GM20000 (cell line): ENCODE data around the gene NOL4L.
A peak's percentile ranks its signal among the peaks of the same experiment; 100 is the strongest.

Experiments
- DNase-seq: peaks from one replicate; pipeline ENCODE4 v3.0.0; 2012; ENCODE audit warnings: low spot score
- TF ChIP-seq, protein P1 (sequence below): IDR thresholded peaks from 2 replicates; pipeline ENCODE4 v1.5.1; 2012; ENCODE audit warnings: mild to moderate bottlenecking, control low read depth; ENCODE audit errors: extremely low read depth, missing control alignments

NOL4L gene

DNA sequence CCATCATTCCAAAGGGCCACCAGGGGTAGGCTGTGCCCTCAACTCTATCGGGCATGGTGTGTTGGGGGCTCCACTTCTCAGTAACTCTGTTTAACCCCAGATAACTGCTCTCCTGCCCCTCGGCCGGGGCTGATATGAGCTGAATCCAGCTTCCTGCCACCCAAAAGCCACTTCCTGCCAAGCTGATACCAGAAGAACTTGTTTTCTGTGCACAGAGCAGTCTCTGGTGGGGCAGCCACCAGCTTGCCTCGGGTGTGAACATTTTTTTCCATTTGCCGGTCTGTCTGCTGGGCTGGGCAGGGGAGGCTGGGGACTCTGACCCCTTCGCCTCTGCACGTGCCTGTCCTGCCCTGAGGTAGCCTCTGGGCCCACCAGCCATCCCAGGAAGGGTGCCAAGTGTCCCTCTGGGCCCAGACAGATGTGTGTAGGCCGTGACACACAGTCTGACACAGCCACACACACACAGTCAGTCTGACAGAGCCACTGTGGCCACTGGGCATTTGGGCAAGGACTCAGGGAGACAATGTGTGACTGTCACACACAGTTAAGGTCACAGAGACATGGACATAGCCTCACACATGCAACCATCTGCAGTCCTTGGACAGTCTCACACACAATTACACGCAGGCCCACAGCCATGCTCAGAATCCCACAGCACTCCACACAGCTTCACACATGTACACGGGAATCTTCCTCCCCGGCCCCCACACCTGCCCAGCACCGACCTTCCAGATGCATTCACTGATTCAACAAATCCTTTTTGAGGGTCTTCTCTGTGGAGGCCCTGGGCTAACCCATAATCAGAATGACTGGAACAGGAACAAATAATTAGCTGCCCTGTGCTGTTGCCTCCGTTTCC, 45.1 kb downstream of the NOL4L start:
- DNase-seq: no peak
- TF ChIP-seq, protein P1, sequence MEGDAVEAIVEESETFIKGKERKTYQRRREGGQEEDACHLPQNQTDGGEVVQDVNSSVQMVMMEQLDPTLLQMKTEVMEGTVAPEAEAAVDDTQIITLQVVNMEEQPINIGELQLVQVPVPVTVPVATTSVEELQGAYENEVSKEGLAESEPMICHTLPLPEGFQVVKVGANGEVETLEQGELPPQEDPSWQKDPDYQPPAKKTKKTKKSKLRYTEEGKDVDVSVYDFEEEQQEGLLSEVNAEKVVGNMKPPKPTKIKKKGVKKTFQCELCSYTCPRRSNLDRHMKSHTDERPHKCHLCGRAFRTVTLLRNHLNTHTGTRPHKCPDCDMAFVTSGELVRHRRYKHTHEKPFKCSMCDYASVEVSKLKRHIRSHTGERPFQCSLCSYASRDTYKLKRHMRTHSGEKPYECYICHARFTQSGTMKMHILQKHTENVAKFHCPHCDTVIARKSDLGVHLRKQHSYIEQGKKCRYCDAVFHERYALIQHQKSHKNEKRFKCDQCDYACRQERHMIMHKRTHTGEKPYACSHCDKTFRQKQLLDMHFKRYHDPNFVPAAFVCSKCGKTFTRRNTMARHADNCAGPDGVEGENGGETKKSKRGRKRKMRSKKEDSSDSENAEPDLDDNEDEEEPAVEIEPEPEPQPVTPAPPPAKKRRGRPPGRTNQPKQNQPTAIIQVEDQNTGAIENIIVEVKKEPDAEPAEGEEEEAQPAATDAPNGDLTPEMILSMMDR: no peak

DNA sequence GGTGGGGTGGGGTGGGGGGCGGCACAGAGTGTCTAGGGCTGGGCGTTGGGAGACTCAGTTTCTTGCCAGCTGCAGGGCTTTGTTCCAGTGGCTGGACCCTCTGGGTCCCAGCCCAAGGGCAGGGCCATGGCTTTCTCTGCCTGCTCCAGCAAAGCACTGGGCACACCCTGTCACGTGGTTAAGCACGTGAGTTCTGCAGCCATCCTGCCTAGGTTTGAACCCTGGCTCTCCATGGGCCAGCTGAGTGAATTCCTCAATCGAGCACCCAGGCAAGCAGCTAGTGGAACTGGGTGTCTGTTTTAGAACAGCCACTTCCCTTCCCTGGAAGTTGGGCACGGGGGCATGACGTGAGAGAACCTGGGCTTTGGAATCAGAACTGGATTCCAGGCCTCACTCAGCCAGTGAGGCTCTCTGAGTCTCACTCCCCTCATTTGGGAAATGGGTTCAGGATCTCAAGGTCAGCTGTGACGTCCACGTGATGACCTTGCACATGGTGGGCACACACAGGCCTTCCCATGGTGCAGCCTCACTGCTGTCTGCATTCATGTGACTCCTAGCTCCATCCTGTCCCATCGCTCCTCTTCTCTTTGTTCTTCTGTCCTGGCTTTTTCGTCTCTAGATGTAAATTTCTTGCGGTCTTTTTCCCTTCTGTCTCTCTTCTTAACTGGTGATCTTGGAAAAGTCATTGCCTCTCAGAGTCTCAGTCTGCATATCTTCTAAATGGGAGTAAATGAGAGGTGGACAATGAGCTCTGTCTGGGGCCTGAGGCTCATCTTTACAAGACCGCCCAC, 45.9 kb downstream of the NOL4L start:
- TF ChIP-seq, protein P1: no peak
- no peak for DNase-seq

DNA sequence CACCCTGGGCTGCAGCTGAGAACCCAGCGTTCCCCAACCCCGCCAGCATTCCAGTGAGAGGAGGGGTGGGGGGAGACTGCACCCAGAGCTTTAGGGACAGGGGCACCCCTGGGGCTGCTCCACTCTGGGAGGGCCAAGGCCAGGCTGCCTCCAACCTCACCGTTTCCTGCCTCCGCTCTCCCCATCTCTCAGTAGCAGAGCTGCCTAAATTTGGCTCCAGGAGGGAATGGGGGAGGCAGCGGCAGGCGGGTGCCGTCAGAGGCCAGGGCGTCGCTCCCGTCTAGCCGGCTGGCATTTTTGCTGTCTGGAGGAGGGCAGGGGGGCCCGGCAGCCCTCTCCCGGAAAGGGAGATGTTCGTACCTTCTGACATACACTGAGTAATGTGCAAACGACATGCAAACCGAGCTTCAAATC, 46.6 kb downstream of the NOL4L start:
- TF ChIP-seq, protein P1: no peak
- no peak for DNase-seq

DNA sequence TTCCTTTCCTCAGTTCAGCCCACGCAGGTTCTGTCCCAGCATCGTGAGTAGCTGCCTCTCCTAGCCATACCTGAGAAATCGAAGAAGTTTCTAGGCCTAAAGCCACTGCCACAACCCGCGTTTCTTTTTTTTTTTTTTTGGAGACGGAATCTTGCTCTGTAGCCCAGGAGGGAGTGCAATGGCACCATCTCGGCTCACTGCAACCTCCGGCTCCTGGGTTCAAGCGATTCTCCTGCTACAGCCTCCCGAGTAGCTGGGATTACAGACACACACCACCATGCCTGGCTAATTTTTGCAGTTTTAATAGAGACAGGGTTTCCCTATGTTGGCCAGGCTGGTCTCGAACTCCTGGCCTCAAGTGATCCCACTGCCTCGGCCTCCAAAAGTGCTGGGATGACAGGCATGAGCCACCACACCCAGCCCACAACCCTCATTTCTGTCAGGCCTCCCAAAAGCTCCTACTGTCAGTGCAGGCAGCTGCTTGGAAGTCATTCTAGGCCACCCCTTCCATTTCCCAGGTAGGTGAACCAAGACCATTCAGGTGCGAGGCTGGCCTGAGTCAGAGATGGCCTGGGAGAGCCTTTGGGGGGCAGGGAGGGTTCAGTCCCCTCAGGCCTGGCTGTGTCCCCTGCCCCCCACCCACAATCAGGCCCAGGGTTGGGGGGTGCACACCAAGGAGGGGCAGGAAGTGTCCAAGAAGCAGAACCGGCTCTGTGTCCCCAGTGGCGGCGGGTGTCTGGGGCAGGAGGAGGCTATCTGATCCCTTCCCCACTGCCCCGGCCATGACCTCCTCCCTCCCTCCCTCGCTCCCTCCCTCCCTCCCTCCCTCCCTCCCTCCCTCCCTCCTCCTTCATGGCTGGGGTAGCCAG, 47.2 kb downstream of the NOL4L start:
- DNase-seq: no peak
- TF ChIP-seq, protein P1: no peak

DNA sequence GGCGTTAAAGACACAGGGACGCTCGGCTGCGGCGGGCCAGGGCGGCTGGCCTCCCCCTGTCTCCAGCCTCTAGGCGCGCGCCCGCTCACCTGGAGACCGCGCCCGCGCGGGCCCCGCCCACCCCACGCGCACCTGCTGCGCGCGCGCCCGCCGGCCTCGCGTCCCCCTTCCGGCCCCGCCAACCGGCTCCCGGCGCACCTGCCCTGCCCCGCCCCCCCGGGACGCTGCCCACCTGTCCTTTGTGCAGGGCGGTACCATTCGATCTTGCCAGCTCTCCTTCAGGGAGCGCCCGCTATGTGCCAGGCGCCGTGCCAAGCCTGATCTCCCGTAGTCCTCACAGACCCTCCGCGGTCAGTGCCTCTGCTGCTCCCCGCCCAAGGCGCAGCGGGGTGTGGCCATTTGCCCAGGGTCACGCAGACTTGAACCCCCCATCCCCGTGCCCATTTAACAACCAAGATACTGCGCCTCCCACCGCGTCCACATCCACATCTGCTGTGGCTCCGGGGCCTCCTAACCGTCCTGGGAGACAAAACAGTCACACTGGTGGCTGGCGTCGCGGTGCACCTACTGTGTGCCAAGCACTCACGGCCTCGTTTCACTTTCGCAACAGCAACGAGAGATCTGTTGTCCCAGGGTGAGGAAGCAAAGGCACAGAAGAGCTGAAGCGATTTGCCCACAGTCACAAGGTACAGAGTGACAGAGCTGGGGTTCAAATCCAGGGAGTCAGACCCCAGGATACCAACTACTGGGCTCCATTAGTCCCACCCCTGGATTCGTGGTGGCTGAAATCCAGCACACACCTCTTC, 48.1 kb downstream of the NOL4L start:
- TF ChIP-seq, protein P1: no peak
- DNase-seq: peak; percentile 52

DNA sequence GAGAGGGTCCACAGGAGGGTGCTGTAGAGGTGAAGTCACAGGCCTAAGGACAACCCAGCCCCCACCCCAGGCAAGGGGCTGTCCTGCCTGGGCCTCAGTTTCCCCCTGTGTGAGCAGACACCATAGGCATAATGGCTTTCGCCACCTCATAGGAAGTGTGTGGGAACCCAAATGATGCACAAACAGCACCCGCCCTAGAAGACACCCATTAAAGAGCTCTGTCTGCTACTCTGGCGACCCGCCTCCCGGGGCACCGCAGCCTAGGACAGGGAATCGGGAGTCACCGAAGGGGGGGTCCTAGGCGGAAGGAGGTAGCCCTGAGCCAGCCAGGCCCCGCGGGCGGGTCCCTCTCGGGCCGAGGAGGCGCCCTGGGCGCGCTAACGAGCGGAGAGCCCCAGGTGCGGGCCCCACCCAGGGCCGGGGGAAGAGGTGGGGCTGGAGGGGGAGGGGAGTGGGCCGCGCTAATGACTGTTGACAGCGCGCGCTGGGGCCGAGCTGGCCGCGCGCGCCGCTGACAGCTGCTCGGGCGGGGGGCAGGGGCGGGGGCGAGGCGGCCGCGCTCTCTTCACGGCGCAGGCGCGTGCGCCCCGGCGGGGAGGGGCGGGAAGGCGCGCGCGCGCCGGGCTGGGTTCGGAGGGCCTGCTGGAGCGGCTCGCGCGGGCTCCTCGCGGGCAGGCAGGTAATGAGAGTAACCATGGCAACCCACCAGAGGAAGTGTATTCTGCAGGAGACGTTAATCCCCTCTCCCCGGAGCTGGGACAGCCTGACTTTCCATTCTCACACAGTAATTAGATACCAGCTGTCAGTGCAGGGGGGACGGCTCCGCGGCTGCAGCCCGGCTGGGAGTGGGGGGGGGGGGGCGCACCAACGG, 48.9 kb downstream of the NOL4L start:
- peak; percentile 92 for DNase-seq
- TF ChIP-seq, protein P1: no peak
